Omental fat pad (tissue), 4 donors: ENCODE results near the gene HHIPL2. TPM values are rescaled to one million over a fixed set of nuclear protein-coding genes. Genes with fewer than 3 reads are reported as not detected.
"Not testable (repeated sequence)": the region's sequence is repeated elsewhere in the genome, so short reads cannot be mapped to it uniquely, and the experiment has no call there.

ENCODE experiments used
- ATAC-seq: fragments of 150-250 bp; one replicate; pipeline ENCODE4 v1.9.1; 2016; ENCODE audit warnings: mild to moderate bottlenecking, moderate library complexity; ENCODE audit not compliant: low FRiP score
- DNase-seq: peaks from one replicate; pipeline ENCODE4 v3.0.0-alpha.2; 2019; ENCODE audit warnings: low spot score
- CTCF ChIP-seq, 3 donors: fragments of 450-650 bp; IDR thresholded peaks; one replicate each; pipeline ENCODE4 v1.5.1; 2016 to 2017; ENCODE audit warnings: antibody characterized with exemption in 3 of 3, mild to moderate bottlenecking in 3 of 3, moderate library complexity in 2 of 3
- total RNA-seq, 4 donors: library from RNA; depleted of rRNA; stranded (reverse); fragments of >200 nt; gene quantifications; one replicate each; pipeline ENCODE4 v1.1.0, GENCODE V29; 2016

The HHIPL2 gene
- total RNA-seq, 4 donors from 2014 or later: 0.31 TPM; not detected in 3

- ATAC-seq (no peak), DNase-seq (no peak)
- no peak for TF ChIP-seq CTCF (IDR thresholded peaks at IDR 0.05)
Measured at GRCh38 chr1:222529181-222529580, 18.7 kb downstream of the HHIPL2 start.

DNA sequence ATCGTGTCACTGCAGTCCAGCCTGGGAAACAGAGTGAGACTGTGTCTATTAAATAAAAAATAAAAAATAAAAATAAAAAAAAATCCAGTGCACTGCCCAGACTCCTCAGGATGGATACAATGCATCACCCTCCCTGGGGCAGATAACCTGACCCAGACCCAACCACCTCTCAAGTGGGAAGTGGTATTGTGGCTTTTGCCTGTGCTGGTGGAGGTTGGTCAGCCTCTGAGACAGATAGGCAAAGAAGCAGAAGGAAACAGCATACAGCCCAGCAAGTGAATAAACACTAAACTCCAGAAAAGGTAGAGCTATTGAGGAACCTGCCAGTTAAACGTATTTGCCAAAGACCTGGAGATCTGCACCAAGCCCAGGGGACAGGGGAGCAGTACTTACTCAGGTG lies 22.0 kb downstream of the HHIPL2 start:
- no peak for TF ChIP-seq CTCF (IDR thresholded peaks at IDR 0.05)
- no peak for ATAC-seq
- DNase-seq: no peak

GRCh38 chr1:222523852-222524251 lies 24.1 kb downstream of the HHIPL2 start:
- no peak for ATAC-seq
- TF ChIP-seq CTCF (IDR thresholded peaks at IDR 0.05): no peak
- DNase-seq: no peak

DNA sequence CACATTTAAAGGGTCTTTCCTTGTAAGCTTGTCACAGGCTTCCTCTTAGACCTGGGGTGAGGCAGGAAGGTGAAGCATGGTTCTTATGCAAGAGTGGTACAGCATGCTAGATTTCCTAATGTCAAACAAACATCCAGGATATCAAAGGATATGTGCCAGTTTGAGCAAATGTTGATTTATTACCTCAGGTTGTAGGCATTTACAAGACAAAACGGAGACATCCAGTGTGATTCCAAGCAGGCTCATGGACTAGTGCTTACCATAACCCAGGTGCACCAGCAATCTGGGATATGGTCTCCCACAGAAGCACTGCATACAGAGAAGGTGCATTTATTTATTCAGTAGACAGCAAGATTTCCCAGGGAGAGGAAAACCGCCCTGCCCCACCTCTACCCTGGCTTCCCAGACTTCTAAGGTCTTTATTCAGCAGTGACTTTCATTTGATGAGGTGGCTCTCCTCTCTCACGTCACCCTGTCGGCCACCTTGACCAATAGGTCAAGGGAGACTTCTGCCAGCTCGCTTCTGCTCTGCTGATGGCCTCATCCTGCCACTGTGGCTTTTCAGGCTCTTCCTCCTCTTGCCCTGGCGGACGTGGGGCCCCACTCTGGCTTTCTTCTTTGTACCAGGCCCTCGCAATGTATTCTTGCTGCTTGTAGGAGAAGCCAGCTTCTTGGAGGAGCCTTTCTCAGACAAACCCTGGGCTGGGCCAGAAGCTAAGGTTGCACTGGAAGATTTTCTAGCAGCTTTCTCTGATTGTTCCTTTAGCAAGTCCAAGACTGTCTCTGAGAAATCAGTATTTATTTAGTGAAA lies 25.6 kb downstream of the HHIPL2 start:
- DNase-seq (no peak), ATAC-seq (no peak)
- no peak for TF ChIP-seq CTCF (IDR thresholded peaks at IDR 0.05)

GRCh38 chr1:222521299-222522104 lies 26.4 kb downstream of the HHIPL2 start:
- no peak for TF ChIP-seq CTCF (IDR thresholded peaks at IDR 0.05)
- no peak for DNase-seq
- no peak for ATAC-seq

DNA sequence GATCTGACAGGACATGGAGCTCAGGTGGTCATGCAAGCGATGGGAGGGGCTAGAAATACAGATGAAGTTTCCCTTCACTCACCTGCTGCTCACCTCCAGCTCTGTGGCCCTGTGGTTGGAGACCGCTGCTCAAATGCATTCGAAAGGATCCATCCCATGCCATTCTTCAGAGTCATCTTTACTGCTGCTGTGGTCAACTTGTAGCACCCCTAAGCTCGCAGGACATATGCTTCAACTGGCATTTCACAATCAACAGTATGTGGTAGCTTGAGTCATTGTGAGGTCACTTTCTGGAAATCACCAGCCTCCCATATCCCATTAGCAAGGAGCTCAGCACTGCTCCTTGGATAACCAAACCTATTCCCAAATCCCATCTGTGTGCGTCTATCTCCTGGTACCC lies 58.4 kb downstream of the HHIPL2 start:
- not testable (repeated sequence) for ATAC-seq, DNase-seq

GRCh38 chr1:222487774-222488173 lies 60.1 kb downstream of the HHIPL2 start:
- not testable (repeated sequence) for ATAC-seq, DNase-seq

DNA sequence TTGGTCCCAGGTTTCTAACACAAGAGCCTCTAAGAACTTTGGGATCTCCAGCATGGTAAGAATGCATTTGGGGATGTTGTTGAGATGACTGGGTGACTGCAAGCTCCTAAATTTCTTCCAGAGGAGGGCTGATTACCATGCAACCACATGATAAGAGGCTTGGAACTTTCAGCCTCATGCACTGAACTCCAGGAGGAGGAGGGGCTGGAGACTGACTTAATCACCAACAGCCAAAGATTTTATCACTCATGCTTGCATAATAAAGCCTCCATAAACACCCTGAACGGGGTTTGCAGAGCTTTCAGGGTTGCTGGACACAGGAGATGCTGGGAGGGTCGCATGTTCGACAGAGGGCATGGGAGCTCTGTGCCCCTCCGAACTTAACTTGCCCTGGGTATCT lies 63.9 kb downstream of the HHIPL2 start:
- DNase-seq, ATAC-seq: not testable (repeated sequence)

- DNase-seq, ATAC-seq: not testable (repeated sequence)
Measured at GRCh38 chr1:222479567-222479966, 68.3 kb downstream of the HHIPL2 start.

DNA sequence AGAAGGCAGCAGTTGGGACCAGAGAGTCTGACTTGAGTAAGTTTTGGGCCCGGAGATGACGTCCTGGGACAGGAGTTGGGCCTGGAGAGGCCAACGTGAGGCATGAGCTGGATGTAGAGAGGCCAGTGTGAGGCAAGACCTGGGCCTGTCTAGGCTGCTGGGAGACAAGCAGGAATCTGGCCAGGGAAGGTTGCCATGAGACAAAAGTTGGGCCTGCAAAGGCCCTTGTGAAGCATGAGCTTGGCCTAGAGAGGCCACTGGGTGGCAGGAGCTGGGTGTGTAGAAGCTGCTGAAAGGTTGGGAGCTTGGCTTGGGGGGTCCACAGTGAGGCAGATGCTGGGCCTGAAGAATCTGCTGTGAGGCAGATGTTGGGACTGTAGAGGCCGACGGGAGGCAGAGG lies 71.5 kb downstream of the HHIPL2 start:
- not testable (repeated sequence) for ATAC-seq

DNA sequence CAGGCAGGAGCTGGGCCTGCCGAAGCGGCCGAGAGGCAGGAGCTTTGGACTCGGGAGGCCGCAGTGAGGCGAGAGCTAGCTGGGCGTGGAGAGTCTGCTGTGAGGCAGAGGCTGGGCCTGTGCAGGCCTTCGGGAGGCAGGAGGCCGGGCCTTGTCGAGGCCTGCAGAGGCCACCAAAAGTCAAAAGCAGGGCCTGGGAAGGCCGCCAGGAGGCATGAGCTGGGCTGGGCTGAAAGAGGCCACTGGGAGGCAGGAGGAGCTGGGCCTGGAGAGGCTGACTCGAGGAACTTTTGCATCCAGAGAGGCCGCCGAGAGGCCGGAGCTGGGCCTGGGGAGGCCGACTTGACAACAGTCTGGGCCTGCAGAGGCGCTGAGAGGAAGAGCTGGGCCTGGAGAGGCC lies 74.2 kb downstream of the HHIPL2 start:
- not testable (repeated sequence) for ATAC-seq, DNase-seq

More for the DNA sequence above, 71.5 kb downstream of the HHIPL2 start:
- not testable (repeated sequence) for DNase-seq

- not testable (repeated sequence) for ATAC-seq, DNase-seq
Measured at GRCh38 chr1:222472776-222473540, 74.9 kb downstream of the HHIPL2 start.
